Fibroblast of lung (primary cell): ENCODE measurements around the gene WRAP53.

Experiments
- EZH2 ChIP-seq: IDR thresholded peaks from 2 replicates; pipeline ENCODE4 v1.5.1; 2012; ENCODE audit warnings: low read length, control low read depth, mild to moderate bottlenecking; ENCODE audit errors: missing control alignments
- TF ChIP-seq, protein P1 (sequence below), 2 donors: IDR thresholded peaks in 1 of 2; conservative IDR thresholded peaks in 1 of 2; 1 replicate in 1 of 2; 2 replicates in 1 of 2; pipeline ENCODE4 v1.5.1; 2011 to 2012; ENCODE audit warnings: low read length in 2 of 2, control low read depth in 1 of 2, inconsistent platforms in 1 of 2, low read depth in 1 of 2, mild to moderate bottlenecking in 1 of 2

DNA sequence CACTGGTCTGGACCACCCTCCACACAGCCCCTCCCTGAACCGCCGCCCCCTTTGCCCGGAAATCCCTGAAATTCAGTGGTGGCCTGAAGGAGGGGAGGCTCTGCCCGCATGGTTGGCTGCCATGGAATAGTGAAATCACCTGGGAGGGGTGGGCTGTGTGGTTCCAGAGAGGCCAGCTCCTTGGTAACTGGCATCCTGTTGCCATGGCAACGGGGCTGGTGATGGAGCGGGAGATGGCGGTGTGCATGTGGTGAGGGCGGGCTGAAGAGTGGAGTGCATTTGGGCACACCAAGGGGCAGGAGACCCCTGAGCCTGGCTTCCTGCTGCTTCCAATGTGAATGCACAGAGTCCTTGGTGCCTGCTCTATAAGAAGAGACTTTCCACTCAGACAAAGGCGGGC is 19.2 kb downstream of the WRAP53 start:
- TF ChIP-seq, protein P1, sequence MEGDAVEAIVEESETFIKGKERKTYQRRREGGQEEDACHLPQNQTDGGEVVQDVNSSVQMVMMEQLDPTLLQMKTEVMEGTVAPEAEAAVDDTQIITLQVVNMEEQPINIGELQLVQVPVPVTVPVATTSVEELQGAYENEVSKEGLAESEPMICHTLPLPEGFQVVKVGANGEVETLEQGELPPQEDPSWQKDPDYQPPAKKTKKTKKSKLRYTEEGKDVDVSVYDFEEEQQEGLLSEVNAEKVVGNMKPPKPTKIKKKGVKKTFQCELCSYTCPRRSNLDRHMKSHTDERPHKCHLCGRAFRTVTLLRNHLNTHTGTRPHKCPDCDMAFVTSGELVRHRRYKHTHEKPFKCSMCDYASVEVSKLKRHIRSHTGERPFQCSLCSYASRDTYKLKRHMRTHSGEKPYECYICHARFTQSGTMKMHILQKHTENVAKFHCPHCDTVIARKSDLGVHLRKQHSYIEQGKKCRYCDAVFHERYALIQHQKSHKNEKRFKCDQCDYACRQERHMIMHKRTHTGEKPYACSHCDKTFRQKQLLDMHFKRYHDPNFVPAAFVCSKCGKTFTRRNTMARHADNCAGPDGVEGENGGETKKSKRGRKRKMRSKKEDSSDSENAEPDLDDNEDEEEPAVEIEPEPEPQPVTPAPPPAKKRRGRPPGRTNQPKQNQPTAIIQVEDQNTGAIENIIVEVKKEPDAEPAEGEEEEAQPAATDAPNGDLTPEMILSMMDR (conservative IDR thresholded peaks at IDR 0.05 in 1 of 2, IDR thresholded peaks at IDR 0.05 in 1 of 2; ENCODE audit: low read depth in 1 of 2, low read length in 2 of 2): no peak
- no peak for TF ChIP-seq EZH2
